GM19324 (cell line): ENCODE measurements around the gene ATP1B2.

Source experiments
- ATAC-seq: cut with Tn5 transposase; IDR thresholded peaks from one replicate; pipeline ENCODE4 v1.9.1; 2021; ENCODE audit warnings: mild to moderate bottlenecking, moderate library complexity; ENCODE audit not compliant: unreplicated experiment, low FRiP score

The ATP1B2 gene

GRCh38 chr17:7706631-7707354 lies 56.1 kb downstream of the ATP1B2 start:
- no peak for ATAC-seq
